ENCODE results near the gene RNF111. TPM values are rescaled to one million over a fixed set of nuclear protein-coding genes. Genes with fewer than 3 reads are reported as not detected.

RNF111 gene
- total RNA-seq, 1 donor from 2014 or later = 14.5 TPM

- no peaks in the 10 kb centered on the region for H3K27me3 ChIP-seq (ENCODE audit: control insufficient read depth, insufficient read depth, low read length)
- FAIRE-seq (no peak), DNase-seq (ENCODE audit: low read depth) (no peak)
- peaks cover 12% of the 10 kb centered on the region for H3K36me3 ChIP-seq (ENCODE audit: control insufficient read depth, insufficient read depth, low read length)
- no peak for TF ChIP-seq CTCF (IDR thresholded peaks at IDR 0.05; ENCODE audit: insufficient read depth, low read length, severe bottlenecking)
- no peak overlapping the region for H3K4me3 ChIP-seq (ENCODE audit: low read depth, low read length)
These were observed 75.6 kb downstream of the RNF111 start for GRCh38 chr15:59063042-59063441.

- no peak overlapping the region for H3K4me3 ChIP-seq (ENCODE audit: low read depth, low read length)
- no peak for FAIRE-seq
- H3K27me3 ChIP-seq (ENCODE audit: control insufficient read depth, insufficient read depth, low read length) = no peaks in the 10 kb centered on the region
- H3K36me3 ChIP-seq (ENCODE audit: control insufficient read depth, insufficient read depth, low read length) = peaks cover 8% of the 10 kb centered on the region
- TF ChIP-seq CTCF (IDR thresholded peaks at IDR 0.05; ENCODE audit: insufficient read depth, low read length, severe bottlenecking) = no peak
- DNase-seq (ENCODE audit: low read depth) = no peak
These were observed 82.0 kb downstream of the RNF111 start for GRCh38 chr15:59069430-59069829.

- H3K36me3 ChIP-seq (ENCODE audit: control insufficient read depth, insufficient read depth, low read length) = peaks cover 3% of the 10 kb centered on the region
These were observed 87.1 kb downstream of the RNF111 start for GRCh38 chr15:59074607-59075006.

GRCh38 chr15:59087731-59088130 is 100.3 kb downstream of the RNF111 start:
- H3K4me3 ChIP-seq (ENCODE audit: low read depth, low read length) = no peak overlapping the region
- no peak for TF ChIP-seq CTCF (IDR thresholded peaks at IDR 0.05; ENCODE audit: insufficient read depth, low read length, severe bottlenecking)
- no peaks in the 10 kb centered on the region for H3K27me3 ChIP-seq (ENCODE audit: control insufficient read depth, insufficient read depth, low read length)
- peaks cover 12% of the 10 kb centered on the region for H3K36me3 ChIP-seq (ENCODE audit: control insufficient read depth, insufficient read depth, low read length)
- FAIRE-seq (no peak), DNase-seq (ENCODE audit: low read depth) (no peak)

More at GRCh38 chr15:59074607-59075006, 87.1 kb downstream of the RNF111 start:
- FAIRE-seq = no peak
- Histone ChIP-seq H3K27me3 (ENCODE audit: control insufficient read depth, insufficient read depth, low read length) (no peaks in the 10 kb centered on the region), H3K4me3 (ENCODE audit: low read depth, low read length) (no peak overlapping the region)
- TF ChIP-seq CTCF (IDR thresholded peaks at IDR 0.05; ENCODE audit: insufficient read depth, low read length, severe bottlenecking) = no peak
- DNase-seq (ENCODE audit: low read depth) = no peak

- peaks cover 2% of the 10 kb centered on the region for H3K36me3 ChIP-seq (ENCODE audit: control insufficient read depth, insufficient read depth, low read length)
- DNase-seq (ENCODE audit: low read depth) = no peak
- no peaks in the 10 kb centered on the region for H3K27me3 ChIP-seq (ENCODE audit: control insufficient read depth, insufficient read depth, low read length)
- no peak for FAIRE-seq
- TF ChIP-seq CTCF (IDR thresholded peaks at IDR 0.05; ENCODE audit: insufficient read depth, low read length, severe bottlenecking) = no peak
- H3K4me3 ChIP-seq (ENCODE audit: low read depth, low read length) = no peak overlapping the region
These were observed 106.6 kb downstream of the RNF111 start for GRCh38 chr15:59094077-59094476.

- TF ChIP-seq CTCF (IDR thresholded peaks at IDR 0.05; ENCODE audit: insufficient read depth, low read length, severe bottlenecking) = no peak
- no peak for FAIRE-seq
- DNase-seq (ENCODE audit: low read depth) = no peak
- Histone ChIP-seq H3K4me3 (ENCODE audit: low read depth, low read length) (no peak overlapping the region), H3K27me3 (ENCODE audit: control insufficient read depth, insufficient read depth, low read length) (no peaks in the 10 kb centered on the region), H3K36me3 (ENCODE audit: control insufficient read depth, insufficient read depth, low read length) (peaks cover 2% of the 10 kb centered on the region)
These were observed 109.0 kb downstream of the RNF111 start for GRCh38 chr15:59096429-59096828.
